HL-60 (cell line): ENCODE data around the gene MEF2C.

Source experiments
- DNase-seq, 2 experiments: peaks; one replicate each; pipeline ENCODE4 v3.0.0-alpha.2; 2010 to 2020; ENCODE audit warnings: low read depth in 1 of 2, low spot score in 1 of 2
- H3K27ac ChIP-seq: fragments of 250-450 bp; sonication (Bioruptor Pico); replicated peaks from 2 replicates; pipeline ENCODE4 v1.5.1; 2020; ENCODE audit warnings: mild to moderate bottlenecking, moderate library complexity
- H3K27me3 ChIP-seq: fragments of 250-450 bp; sonication (Bioruptor Pico); 2 replicates; pipeline ENCODE4 v1.5.1; 2021; ENCODE audit warnings: mild to moderate bottlenecking, moderate library complexity; ENCODE audit not compliant: insufficient read depth, poor library complexity, severe bottlenecking
- H3K4me3 ChIP-seq: replicated peaks from 2 replicates; pipeline ENCODE4 v1.5.1; 2011; ENCODE audit warnings: mild to moderate bottlenecking, control low read depth, low read length; ENCODE audit not compliant: insufficient read depth
- GABPA ChIP-seq: IDR thresholded peaks from 2 replicates; pipeline ENCODE4 v1.6.1; 2012; ENCODE audit warnings: low read depth
- POLR2AphosphoS5 ChIP-seq: IDR thresholded peaks from 2 replicates; pipeline ENCODE4 v1.6.1; 2012; ENCODE audit warnings: low read depth
- SPI1 ChIP-seq: IDR thresholded peaks from 2 replicates; pipeline ENCODE4 v1.6.1; 2012; ENCODE audit warnings: low read depth, mild to moderate bottlenecking, borderline replicate concordance
- TF ChIP-seq, protein P1 (sequence below): IDR thresholded peaks from one replicate; pipeline ENCODE4 v1.5.1; 2011; ENCODE audit warnings: low read length, control low read depth, inconsistent platforms; ENCODE audit not compliant: insufficient read depth
- TF ChIP-seq, protein P2 (sequence below): IDR thresholded peaks from 2 replicates; pipeline ENCODE4 v1.6.1; 2012; ENCODE audit warnings: low read depth; ENCODE audit not compliant: insufficient replicate concordance

Gene MEF2C

DNA sequence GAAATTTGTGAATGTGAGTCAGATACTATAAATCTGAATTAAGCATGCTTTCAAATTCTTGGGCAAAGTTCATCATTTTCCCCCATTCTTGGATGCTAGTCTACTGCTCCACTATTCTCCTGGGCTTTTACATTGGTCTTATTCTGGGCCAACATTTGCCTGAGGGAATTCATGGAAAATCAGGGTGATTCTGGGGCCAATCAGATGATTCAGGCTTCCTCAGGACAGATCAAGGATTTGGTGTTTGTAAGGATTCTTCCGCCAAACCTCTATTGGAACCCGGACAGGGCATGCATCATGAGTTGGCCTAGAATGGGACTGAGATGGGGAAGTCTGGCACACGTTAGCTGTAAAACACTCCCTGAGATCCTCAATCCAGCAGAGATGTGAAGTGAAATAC is 113.8 kb downstream of the MEF2C start:
- no peak for TF ChIP-seq SPI1
- TF ChIP-seq GABPA = no peak
- no peak for DNase-seq
- Histone ChIP-seq H3K27me3 (no peaks in the 10 kb centered on the region), H3K27ac (no peak overlapping the region), H3K4me3 (no peak overlapping the region)

DNA sequence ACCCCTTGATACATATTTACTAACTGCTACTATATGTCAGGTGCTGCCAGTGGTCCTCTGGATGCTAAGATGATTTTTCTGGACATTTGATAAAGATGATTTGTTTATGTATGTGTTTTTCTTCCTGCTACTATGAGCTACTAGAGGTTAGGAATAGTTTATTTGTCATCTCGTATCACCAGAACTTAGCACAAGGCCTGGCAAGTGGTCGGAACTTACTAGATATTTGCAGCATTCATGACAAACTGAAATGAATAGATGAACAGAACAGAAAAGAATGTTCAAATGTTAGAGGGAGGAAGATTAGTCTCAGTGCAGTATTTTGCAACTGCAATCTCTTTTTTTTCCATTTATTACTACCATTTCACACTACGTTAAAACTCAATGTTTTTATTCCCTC is 114.6 kb downstream of the MEF2C start:
- Histone ChIP-seq H3K27me3 (no peaks in the 10 kb centered on the region), H3K27ac (no peak overlapping the region), H3K4me3 (no peak overlapping the region)
- TF ChIP-seq, protein P1, sequence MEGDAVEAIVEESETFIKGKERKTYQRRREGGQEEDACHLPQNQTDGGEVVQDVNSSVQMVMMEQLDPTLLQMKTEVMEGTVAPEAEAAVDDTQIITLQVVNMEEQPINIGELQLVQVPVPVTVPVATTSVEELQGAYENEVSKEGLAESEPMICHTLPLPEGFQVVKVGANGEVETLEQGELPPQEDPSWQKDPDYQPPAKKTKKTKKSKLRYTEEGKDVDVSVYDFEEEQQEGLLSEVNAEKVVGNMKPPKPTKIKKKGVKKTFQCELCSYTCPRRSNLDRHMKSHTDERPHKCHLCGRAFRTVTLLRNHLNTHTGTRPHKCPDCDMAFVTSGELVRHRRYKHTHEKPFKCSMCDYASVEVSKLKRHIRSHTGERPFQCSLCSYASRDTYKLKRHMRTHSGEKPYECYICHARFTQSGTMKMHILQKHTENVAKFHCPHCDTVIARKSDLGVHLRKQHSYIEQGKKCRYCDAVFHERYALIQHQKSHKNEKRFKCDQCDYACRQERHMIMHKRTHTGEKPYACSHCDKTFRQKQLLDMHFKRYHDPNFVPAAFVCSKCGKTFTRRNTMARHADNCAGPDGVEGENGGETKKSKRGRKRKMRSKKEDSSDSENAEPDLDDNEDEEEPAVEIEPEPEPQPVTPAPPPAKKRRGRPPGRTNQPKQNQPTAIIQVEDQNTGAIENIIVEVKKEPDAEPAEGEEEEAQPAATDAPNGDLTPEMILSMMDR = no peak
- no peak for TF ChIP-seq POLR2AphosphoS5
- TF ChIP-seq GABPA = no peak
- TF ChIP-seq, protein P2, sequence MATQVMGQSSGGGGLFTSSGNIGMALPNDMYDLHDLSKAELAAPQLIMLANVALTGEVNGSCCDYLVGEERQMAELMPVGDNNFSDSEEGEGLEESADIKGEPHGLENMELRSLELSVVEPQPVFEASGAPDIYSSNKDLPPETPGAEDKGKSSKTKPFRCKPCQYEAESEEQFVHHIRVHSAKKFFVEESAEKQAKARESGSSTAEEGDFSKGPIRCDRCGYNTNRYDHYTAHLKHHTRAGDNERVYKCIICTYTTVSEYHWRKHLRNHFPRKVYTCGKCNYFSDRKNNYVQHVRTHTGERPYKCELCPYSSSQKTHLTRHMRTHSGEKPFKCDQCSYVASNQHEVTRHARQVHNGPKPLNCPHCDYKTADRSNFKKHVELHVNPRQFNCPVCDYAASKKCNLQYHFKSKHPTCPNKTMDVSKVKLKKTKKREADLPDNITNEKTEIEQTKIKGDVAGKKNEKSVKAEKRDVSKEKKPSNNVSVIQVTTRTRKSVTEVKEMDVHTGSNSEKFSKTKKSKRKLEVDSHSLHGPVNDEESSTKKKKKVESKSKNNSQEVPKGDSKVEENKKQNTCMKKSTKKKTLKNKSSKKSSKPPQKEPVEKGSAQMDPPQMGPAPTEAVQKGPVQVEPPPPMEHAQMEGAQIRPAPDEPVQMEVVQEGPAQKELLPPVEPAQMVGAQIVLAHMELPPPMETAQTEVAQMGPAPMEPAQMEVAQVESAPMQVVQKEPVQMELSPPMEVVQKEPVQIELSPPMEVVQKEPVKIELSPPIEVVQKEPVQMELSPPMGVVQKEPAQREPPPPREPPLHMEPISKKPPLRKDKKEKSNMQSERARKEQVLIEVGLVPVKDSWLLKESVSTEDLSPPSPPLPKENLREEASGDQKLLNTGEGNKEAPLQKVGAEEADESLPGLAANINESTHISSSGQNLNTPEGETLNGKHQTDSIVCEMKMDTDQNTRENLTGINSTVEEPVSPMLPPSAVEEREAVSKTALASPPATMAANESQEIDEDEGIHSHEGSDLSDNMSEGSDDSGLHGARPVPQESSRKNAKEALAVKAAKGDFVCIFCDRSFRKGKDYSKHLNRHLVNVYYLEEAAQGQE = no peak
- TF ChIP-seq SPI1 = no peak
- DNase-seq = no peak

DNA sequence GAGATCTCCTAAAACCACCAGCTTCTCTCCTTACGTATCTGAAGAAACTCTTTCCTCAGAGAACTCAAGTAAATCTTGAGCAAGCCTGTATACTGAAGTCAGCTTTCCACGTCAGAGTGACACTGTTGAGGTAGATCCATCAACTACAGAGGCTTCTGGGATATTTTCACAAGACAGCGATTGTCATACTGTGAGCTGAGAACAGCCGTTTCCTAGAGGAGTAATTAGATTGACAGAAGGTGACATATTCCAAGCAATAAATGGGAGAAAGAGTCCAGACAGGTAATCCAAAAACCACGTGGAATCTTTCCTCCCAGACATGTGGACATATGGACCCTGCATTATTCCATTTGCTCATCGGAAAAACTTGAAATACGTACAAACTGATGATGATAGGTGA is 117.2 kb downstream of the MEF2C start:
- Histone ChIP-seq H3K27me3 (no peaks in the 10 kb centered on the region), H3K27ac (no peak overlapping the region), H3K4me3 (no peak overlapping the region)
- DNase-seq = no peak
- TF ChIP-seq GABPA (no peak), SPI1 (no peak), POLR2AphosphoS5 (no peak)
- TF ChIP-seq, protein P1 = no peak
- TF ChIP-seq, protein P2 = no peak

DNA sequence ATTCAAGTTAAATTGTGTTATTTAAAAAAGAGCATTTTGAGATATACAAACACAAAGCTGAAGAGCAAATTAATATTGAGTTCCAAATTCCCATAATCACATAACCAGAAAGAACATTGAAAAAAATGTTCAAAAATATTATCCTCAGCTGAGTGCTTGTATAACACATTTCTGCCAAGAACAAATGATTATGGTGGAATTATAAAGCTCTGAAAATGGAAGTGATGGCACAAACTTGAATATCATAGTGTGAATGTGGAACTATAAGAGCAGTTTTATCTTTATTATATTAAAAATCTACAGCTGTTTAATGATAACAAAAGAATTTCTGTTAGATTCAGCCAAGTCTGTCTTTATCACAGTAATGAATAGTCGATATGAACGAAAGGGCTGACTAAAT is 117.8 kb downstream of the MEF2C start:
- no peaks in the 10 kb centered on the region for H3K27me3 ChIP-seq
- no peak overlapping the region for H3K4me3 ChIP-seq
- no peak for DNase-seq
- TF ChIP-seq, protein P1 = no peak
- TF ChIP-seq POLR2AphosphoS5 (no peak), GABPA (no peak), SPI1 (no peak)
- TF ChIP-seq, protein P2 = no peak
- no peak overlapping the region for H3K27ac ChIP-seq
